Brain microvascular endothelial cell (primary cell): ENCODE data around the gene PDZD8.

Experiments used
- DNase-seq: peaks from one replicate; pipeline ENCODE4 v3.0.0-alpha.2; 2020
- H3K27ac ChIP-seq: fragments of 250-450 bp; sonication (Bioruptor Pico); 2 replicates; pipeline ENCODE4 v1.5.1; 2020; ENCODE audit warnings: mild to moderate bottlenecking, moderate library complexity
- H3K27me3 ChIP-seq: fragments of 250-450 bp; sonication (Bioruptor Pico); replicated peaks from 2 replicates; pipeline ENCODE4 v1.5.1; 2020; ENCODE audit warnings: mild to moderate bottlenecking
- H3K36me3 ChIP-seq: fragments of 250-450 bp; sonication (Bioruptor Pico); replicated peaks from 2 replicates; pipeline ENCODE4 v1.5.1; 2020; ENCODE audit warnings: mild to moderate bottlenecking
- H3K4me3 ChIP-seq: 2 replicates; pipeline ENCODE4 v1.5.1; 2011; ENCODE audit warnings: low read depth, mild to moderate bottlenecking, control low read depth, low read length, moderate library complexity
- in situ Hi-C: cut with HindIII; loops from 2 replicates; pipeline ENCODE4 v1.10.0; 2017; ENCODE audit warnings: low sequenced_read_pairs, low pct_ligation_motif_present
- TF ChIP-seq, protein P1 (sequence below): IDR thresholded peaks from 2 replicates; pipeline ENCODE4 v1.5.1; 2011; ENCODE audit warnings: low read depth, mild to moderate bottlenecking, moderate library complexity, low read length, control low read depth, inconsistent platforms; ENCODE audit errors: missing control alignments

PDZD8 gene

DNA sequence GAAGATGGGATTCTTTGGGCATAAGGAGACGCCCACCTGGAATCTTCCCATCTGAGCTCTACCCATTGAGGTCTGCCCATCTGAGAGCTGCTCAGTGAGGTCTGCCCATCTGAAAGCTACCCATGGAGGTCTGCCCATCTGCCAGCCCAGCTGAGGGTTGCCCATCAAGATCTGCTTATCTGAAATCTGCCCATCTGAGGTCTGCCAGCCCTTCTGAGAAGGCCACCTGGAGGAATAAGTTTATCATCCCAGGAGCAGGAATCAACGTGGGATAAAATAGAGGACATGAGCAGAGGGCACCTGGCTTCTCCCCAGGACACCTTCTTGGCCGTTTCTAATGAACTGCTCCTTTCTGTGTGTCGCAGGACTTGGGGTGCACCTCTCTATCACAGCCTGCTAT lies 35.3 kb upstream of the PDZD8 start:
- DNase-seq = no peak
- TF ChIP-seq, protein P1, sequence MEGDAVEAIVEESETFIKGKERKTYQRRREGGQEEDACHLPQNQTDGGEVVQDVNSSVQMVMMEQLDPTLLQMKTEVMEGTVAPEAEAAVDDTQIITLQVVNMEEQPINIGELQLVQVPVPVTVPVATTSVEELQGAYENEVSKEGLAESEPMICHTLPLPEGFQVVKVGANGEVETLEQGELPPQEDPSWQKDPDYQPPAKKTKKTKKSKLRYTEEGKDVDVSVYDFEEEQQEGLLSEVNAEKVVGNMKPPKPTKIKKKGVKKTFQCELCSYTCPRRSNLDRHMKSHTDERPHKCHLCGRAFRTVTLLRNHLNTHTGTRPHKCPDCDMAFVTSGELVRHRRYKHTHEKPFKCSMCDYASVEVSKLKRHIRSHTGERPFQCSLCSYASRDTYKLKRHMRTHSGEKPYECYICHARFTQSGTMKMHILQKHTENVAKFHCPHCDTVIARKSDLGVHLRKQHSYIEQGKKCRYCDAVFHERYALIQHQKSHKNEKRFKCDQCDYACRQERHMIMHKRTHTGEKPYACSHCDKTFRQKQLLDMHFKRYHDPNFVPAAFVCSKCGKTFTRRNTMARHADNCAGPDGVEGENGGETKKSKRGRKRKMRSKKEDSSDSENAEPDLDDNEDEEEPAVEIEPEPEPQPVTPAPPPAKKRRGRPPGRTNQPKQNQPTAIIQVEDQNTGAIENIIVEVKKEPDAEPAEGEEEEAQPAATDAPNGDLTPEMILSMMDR = no peak
- Histone ChIP-seq H3K4me3 (no peak overlapping the region), H3K27me3 (no peaks in the 10 kb centered on the region), H3K27ac (no peak overlapping the region), H3K36me3 (no peaks in the 10 kb centered on the region)
- in situ Hi-C loops = no loop called here

DNA sequence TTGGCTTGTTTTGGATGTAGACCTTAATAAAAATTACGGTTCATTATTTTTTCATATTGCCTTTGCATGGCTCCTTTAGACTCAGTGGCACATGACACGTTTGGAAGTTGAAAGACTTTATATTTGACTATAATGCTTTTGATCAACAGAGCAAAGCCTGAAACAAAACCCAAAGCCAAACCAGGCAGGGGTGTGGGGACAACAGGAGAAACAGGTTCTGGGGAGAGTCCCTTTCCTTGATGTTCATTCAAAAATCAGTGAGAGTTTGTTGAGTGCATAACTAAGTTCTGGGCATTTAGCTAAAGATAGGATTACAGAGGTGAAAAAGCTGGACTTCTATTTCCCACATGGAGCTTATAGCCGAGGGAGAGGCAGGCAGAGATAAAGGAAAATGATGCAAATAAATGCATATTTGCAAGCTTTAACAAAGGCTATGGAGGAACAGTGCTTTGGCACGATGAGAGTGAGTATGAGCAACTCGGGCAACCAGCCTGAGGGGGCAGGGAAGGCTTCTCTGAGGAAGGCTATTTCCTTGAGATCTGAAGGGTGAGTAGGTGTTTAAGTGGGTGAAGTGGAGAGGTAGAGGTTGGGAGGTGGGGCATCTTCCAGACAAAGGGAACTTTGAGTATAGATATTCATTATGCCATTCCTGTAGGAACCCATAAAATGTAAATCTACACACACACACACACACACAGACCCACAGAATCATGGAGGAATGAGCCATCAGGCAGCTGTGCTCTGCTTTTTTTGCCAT lies 34.5 kb upstream of the PDZD8 start:
- Histone ChIP-seq H3K27me3 (no peaks in the 10 kb centered on the region), H3K36me3 (no peaks in the 10 kb centered on the region), H3K4me3 (no peak overlapping the region), H3K27ac (no peak overlapping the region)
- TF ChIP-seq, protein P1 = no peak
- no peak for DNase-seq
- in situ Hi-C loops = no loop called here

DNA sequence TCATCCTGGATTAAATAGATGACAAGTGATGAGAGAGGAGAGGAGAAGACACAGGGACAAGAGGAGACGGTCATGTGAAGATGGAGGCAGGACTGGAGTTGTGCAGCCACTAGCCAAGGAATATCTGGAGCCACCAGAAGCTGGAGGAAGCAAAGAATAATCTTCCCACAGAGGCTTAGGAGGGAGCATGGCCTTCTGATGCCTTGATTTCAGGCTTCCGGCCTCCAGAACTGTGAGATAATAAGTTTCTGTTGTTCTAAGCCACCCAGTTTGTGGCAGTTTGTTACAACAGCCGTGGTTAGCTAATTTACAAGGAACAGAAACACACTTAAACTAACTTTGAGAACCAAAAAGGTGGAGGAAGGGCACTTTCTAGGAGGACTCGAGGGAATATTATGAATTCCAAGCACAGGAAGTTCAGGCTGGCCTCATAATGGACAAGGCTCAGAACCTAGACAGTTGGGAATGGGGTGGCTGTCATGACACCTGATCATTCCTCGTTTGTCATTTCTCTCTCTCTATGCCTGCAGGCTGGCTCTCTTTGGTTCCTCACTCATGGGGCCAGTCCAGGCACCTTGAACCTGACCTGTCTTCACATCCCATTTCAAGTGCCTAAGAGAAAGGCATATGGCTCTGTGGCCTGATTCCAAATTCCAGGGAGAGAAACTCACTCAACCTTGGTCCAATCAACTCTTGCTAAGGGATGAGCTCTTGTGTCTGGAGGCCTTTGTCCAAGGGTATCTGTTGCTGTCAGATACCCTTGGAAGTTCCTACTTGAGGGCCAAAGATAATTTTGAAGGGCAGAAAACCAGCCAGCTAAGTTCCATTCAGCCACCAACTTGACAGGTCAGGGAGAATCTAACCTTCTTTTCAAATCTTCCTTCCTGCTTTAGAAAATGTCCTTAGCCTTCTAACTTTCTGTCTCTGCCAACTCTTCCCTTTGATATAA lies 33.5 kb upstream of the PDZD8 start:
- Histone ChIP-seq H3K4me3 (no peak overlapping the region), H3K36me3 (no peaks in the 10 kb centered on the region), H3K27ac (no peak overlapping the region), H3K27me3 (no peaks in the 10 kb centered on the region)
- no peak for DNase-seq
- in situ Hi-C loops = no loop called here
- TF ChIP-seq, protein P1 = no peak

DNA sequence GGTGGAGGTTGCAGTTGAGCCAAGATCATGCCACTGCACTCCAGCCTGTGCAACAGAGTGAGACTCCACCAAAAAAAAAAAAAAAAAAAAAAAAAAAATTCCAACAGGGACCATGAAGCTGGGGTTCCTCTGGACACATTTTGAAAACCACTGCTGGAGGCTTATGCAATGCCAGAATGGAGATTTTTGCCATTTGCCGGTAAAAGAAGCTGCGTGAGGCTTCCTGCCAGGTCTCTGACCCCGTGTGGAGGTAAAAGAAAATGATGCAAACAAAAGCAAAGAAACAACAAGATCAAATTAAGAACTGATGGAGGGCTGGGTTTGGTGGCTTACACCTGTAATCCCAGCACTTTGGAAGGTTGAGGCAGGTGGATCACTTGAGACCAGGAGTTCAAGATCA lies 30.5 kb upstream of the PDZD8 start:
- no peak for DNase-seq
- no peaks in the 10 kb centered on the region for H3K27me3 ChIP-seq
- TF ChIP-seq, protein P1 = no peak

DNA sequence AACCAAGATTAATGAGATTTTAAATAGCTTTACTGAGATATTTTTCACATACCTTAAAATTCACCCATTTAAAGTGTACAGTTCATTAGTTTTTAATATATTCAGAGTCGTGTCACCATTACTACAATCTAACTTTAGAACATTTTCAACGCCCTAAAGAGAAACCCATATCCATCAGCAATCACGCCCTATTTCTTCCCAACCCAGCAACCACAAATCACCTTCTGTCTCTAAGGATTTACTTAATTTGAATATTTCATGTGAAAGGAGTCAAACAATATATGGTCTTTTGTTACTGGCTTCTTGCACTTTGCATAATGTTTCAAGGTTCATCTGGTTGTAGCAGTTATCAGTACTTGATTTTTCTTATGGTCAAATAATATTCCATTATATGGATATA lies 25.1 kb upstream of the PDZD8 start:
- no peak overlapping the region for H3K4me3 ChIP-seq
- TF ChIP-seq, protein P1 = no peak
- H3K27ac ChIP-seq = no peak overlapping the region
- no peaks in the 10 kb centered on the region for H3K36me3 ChIP-seq
- no peak for DNase-seq
- in situ Hi-C loops = no loop called here
- H3K27me3 ChIP-seq = no peaks in the 10 kb centered on the region

More for the DNA sequence above, 30.5 kb upstream of the PDZD8 start:
- in situ Hi-C loops = no loop called here
- Histone ChIP-seq H3K36me3 (no peaks in the 10 kb centered on the region), H3K27ac (no peak overlapping the region), H3K4me3 (no peak overlapping the region)
